ENCODE results near the gene MRM2. TPM values are rescaled to one million over a fixed set of nuclear protein-coding genes. Genes with fewer than 3 reads are reported as not detected.

Gene MRM2
- polyA plus RNA-seq, 3 donors, result 9.2 to 32.5 (median 26.7) TPM

DNA sequence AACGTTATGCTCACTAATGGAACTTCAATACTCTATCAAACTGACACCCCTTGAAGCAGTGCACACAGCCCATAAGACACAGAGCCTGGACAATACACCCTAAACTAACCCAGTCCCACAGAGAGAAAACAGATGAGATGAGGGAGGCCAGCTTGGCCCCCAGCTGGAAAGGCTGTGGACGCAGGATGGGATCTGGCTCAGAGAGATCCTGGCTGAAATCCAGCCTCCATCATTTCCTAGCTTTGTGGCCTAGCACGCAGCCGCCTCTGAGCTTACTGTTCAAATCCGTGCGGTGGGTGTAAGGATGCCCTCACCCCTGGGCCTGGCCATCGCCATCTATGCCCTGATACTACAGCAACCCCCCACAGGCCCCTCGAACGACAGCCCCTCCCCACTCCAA lies 39.5 kb upstream of the MRM2 start:
- TF ChIP-seq, protein P1, sequence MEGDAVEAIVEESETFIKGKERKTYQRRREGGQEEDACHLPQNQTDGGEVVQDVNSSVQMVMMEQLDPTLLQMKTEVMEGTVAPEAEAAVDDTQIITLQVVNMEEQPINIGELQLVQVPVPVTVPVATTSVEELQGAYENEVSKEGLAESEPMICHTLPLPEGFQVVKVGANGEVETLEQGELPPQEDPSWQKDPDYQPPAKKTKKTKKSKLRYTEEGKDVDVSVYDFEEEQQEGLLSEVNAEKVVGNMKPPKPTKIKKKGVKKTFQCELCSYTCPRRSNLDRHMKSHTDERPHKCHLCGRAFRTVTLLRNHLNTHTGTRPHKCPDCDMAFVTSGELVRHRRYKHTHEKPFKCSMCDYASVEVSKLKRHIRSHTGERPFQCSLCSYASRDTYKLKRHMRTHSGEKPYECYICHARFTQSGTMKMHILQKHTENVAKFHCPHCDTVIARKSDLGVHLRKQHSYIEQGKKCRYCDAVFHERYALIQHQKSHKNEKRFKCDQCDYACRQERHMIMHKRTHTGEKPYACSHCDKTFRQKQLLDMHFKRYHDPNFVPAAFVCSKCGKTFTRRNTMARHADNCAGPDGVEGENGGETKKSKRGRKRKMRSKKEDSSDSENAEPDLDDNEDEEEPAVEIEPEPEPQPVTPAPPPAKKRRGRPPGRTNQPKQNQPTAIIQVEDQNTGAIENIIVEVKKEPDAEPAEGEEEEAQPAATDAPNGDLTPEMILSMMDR (IDR thresholded peaks at IDR 0.05), result no peak
- Histone ChIP-seq H3K27me3 (ENCODE audit: control insufficient read depth in 2 of 2, insufficient read depth in 2 of 2, low read length in 2 of 2) (no peaks in the 10 kb centered on the region), H2AFZ (ENCODE audit: insufficient read depth, low read depth, low read length, poor library complexity, severe bottlenecking) (no peak overlapping the region), H3K27ac (ENCODE audit: low read depth in 1 of 2, low read length in 2 of 2) (no peak overlapping the region), H3K36me3 (replicated peaks in 1 of 2; ENCODE audit: control insufficient read depth in 1 of 2, insufficient read depth in 2 of 2, low read length in 2 of 2) (peaks cover 8 to 14% of the 10 kb centered on the region in 2 donors), H3K79me2 (ENCODE audit: insufficient read depth, low read length) (peaks cover 3% of the 10 kb centered on the region), H3K9ac (ENCODE audit: insufficient read depth, low read length, poor library complexity, severe bottlenecking) (no peak overlapping the region), H3K4me3 (replicated peaks in 1 of 3; ENCODE audit: low read depth in 2 of 3, low read length in 3 of 3) (no peak overlapping the region), H4K20me1 (ENCODE audit: insufficient read depth, low read length) (peaks cover 10% of the 10 kb centered on the region), H3K9me3 (replicated peaks in 1 of 2; ENCODE audit: control insufficient read depth in 1 of 2, insufficient read depth in 1 of 2, low read length in 2 of 2) (no peaks in the 10 kb centered on the region), H3K4me1 (ENCODE audit: control insufficient read depth in 1 of 2, insufficient read depth in 2 of 2, low read length in 2 of 2) (no peaks in the 10 kb centered on the region), H3K4me2 (replicated peaks; ENCODE audit: extremely low read depth, low read length, poor library complexity, severe bottlenecking) (no peak overlapping the region)
- intact Hi-C loops (cut with micrococcal nuclease), result no loop called here
- Mint-ChIP-seq H3K9me3 (no peaks in the 10 kb centered on the region), H3K36me3 (peaks cover 14 to 22% of the 10 kb centered on the region in 2 donors), H3K27me3 (ENCODE audit: low read depth in 3 of 3) (peaks cover 1% of the 10 kb centered on the region in 3 donors), H3K4me1 (no peaks in the 10 kb centered on the region), H3K27ac (no peak overlapping the region), H3K4me3 (no peak overlapping the region)
- no peak for DNase-seq
- 99% methylated on average over 8 of the region's 9 CpGs for WGBS (ENCODE audit: insufficient coverage)

DNA sequence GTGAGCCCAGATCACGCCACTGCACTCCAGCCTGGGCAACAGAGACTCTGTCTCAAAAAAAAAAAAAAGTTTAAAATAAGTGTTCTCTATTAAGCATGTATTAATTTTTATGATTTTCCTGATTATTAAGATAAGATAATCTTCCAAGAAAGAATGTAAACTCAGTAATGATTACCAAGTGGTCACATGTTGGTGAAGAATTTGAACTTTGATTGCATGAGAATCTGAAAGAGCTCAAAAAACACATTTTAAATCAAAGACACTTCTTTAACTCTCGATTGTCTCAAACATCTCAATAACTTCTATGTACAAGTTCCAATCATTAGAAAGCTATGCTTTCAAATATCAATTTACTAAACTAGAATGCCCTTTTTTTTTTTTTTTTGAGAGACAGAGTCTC lies 38.4 kb upstream of the MRM2 start:
- Histone ChIP-seq H2AFZ (ENCODE audit: insufficient read depth, low read depth, low read length, poor library complexity, severe bottlenecking) (no peak overlapping the region), H3K9ac (ENCODE audit: insufficient read depth, low read length, poor library complexity, severe bottlenecking) (no peak overlapping the region), H3K27ac (ENCODE audit: low read depth in 1 of 2, low read length in 2 of 2) (no peak overlapping the region), H3K4me3 (replicated peaks in 1 of 3; ENCODE audit: low read depth in 2 of 3, low read length in 3 of 3) (no peak overlapping the region), H3K36me3 (replicated peaks in 1 of 2; ENCODE audit: control insufficient read depth in 1 of 2, insufficient read depth in 2 of 2, low read length in 2 of 2) (peaks cover 8 to 14% of the 10 kb centered on the region in 2 donors), H4K20me1 (ENCODE audit: insufficient read depth, low read length) (peaks cover 10% of the 10 kb centered on the region), H3K4me2 (replicated peaks; ENCODE audit: extremely low read depth, low read length, poor library complexity, severe bottlenecking) (no peak overlapping the region), H3K27me3 (ENCODE audit: control insufficient read depth in 2 of 2, insufficient read depth in 2 of 2, low read length in 2 of 2) (no peaks in the 10 kb centered on the region), H3K9me3 (replicated peaks in 1 of 2; ENCODE audit: control insufficient read depth in 1 of 2, insufficient read depth in 1 of 2, low read length in 2 of 2) (no peaks in the 10 kb centered on the region), H3K79me2 (ENCODE audit: insufficient read depth, low read length) (peaks cover 3% of the 10 kb centered on the region), H3K4me1 (ENCODE audit: control insufficient read depth in 1 of 2, insufficient read depth in 2 of 2, low read length in 2 of 2) (no peaks in the 10 kb centered on the region)
- Mint-ChIP-seq H3K4me3 (no peak overlapping the region), H3K27me3 (ENCODE audit: low read depth in 3 of 3) (peaks cover under 1 to 1% (median 1%) of the 10 kb centered on the region in 3 donors), H3K27ac (peak overlapping the region in 1 of 7 donors; percentile 6), H3K9me3 (no peaks in the 10 kb centered on the region), H3K4me1 (no peaks in the 10 kb centered on the region), H3K36me3 (peaks cover 14 to 30% of the 10 kb centered on the region in 2 donors)
- intact Hi-C loops (cut with micrococcal nuclease), result no loop called here
- no peak for DNase-seq
- TF ChIP-seq, protein P1 (IDR thresholded peaks at IDR 0.05), result no peak
- 60% methylated on average over 1 of the region's 2 CpGs for WGBS (ENCODE audit: insufficient coverage)
